SU-DHL-6 (cell line): ENCODE measurements around the gene MYT1.

ENCODE experiments used
- EZH2phosphoT487 ChIP-seq: fragments of 200-600 bp; sonication (generic), shearing (Covaris generic); conservative IDR thresholded peaks from 2 replicates; pipeline ENCODE4 v1.6.1; 2018; ENCODE audit warnings: mild to moderate bottlenecking, antibody characterized with exemption, low read length, moderate library complexity, mixed read lengths
- TF ChIP-seq, protein P1 (sequence below): fragments of 200-600 bp; sonication (generic); IDR thresholded peaks from one replicate; pipeline ENCODE4 v1.5.1; 2017; ENCODE audit warnings: antibody characterized with exemption, mild to moderate bottlenecking, low read length, moderate library complexity; ENCODE audit not compliant: insufficient read depth, poor library complexity, severe bottlenecking

DNA sequence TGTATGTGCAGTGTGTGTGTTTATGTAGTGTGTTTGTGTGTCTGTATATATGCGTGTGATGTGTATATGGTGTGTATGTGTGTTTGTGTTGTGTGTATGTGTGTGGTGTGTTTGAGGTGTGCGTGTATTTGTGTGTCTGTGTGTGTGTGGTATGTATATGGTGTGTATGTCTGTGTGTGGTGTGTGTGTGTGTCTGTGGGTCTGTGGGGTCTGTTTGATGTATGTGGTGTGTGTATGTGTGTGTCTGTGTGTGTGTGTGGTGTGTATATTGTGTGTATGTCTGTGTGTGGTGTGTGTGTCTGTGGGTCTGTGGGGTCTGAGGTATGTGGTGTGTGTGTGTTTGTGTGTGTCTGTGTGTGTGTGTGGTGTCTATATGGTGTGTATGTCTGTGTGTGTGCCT lies 10.8 kb upstream of the MYT1 start:
- TF ChIP-seq, protein P1, sequence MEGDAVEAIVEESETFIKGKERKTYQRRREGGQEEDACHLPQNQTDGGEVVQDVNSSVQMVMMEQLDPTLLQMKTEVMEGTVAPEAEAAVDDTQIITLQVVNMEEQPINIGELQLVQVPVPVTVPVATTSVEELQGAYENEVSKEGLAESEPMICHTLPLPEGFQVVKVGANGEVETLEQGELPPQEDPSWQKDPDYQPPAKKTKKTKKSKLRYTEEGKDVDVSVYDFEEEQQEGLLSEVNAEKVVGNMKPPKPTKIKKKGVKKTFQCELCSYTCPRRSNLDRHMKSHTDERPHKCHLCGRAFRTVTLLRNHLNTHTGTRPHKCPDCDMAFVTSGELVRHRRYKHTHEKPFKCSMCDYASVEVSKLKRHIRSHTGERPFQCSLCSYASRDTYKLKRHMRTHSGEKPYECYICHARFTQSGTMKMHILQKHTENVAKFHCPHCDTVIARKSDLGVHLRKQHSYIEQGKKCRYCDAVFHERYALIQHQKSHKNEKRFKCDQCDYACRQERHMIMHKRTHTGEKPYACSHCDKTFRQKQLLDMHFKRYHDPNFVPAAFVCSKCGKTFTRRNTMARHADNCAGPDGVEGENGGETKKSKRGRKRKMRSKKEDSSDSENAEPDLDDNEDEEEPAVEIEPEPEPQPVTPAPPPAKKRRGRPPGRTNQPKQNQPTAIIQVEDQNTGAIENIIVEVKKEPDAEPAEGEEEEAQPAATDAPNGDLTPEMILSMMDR, result no peak
- no peak for TF ChIP-seq EZH2phosphoT487
